Tongue (tissue), 2 donors: ENCODE measurements around the gene NET1. TPM values are rescaled to one million over a fixed set of nuclear protein-coding genes. Genes with fewer than 3 reads are reported as not detected.

Source experiments
- DNase-seq: peaks from one replicate; pipeline ENCODE4 v3.0.0-alpha.2; 2015
- total RNA-seq: library from RNA; depleted of rRNA; stranded (reverse); fragments of >200 nt; gene quantifications from one replicate; pipeline ENCODE4 v1.2.3, GENCODE V29; 2014

The NET1 gene
- total RNA-seq, 1 donor from 2014 or later = 225 TPM

DNA sequence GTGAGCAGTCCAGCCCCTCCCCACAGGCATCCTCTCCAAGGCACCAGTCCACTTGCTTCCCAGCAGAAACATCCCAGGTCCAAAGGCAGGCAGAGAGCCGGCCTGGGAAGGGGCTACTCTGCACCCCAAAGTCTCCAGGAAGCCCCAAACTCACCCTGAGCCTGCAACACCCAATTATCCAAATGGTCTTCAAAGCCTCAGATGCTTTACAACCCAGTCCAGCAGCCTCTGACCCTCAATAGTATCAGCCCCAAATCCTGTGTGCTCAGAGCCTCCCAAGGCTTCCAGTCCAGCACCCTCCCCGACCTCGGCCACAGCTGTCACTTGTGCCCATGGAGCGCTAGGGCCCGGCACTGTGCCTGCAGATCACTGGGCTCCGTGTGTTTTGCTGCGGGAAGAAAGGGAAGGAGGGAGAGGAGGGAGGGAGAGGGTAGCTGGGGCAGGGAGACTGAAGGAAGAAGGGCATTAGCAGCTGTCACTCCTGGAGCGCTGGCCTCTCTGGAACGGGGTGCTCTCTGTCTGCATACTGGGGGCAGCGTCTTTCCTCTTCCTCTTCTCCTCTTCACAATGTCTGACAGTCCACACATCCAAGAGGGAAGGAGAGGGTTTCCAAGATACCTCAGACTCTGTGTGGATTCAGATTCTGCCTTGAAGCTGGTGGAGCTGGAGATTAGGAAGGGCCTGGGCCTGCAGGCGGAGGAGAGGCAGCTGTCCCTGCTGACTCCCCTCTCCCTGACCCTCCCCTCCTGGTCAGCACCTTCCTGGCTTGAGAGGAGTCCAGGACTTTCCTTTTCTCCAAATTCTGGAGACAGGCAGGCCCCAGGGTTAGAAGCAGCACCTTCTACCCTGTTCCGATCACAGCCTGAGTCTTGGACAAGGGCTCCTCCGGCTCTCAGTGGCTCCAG is 73.8 kb downstream of the NET1 start:
- peak; percentile 54 for DNase-seq

- DNase-seq = no peak
Observed at GRCh38 chr10:5486853-5487235, 74.5 kb downstream of the NET1 start.

- peak; percentile 62 for DNase-seq
Observed at GRCh38 chr10:5488272-5489161, 76.2 kb downstream of the NET1 start.

DNA sequence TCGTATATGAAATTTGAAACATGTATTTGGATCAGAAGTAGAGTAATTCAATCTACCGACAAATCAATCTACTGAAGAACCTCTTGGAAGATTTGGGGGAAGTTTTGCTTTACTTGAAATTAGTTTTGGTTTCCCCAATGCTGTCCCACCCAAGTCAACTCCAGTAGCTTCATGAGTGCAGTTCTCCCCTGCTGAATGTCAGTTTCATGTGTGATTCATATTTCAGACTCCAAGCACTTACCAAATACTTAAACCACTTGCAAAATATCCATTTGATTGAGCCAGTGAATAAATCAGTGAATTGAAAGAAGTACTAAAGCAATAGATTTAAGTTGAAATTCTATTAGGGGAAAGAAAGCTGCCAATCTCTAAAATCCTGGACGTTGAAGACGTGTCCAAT is 77.7 kb downstream of the NET1 start:
- no peak for DNase-seq

GRCh38 chr10:5490698-5491464 is 78.5 kb downstream of the NET1 start:
- DNase-seq = no peak

DNA sequence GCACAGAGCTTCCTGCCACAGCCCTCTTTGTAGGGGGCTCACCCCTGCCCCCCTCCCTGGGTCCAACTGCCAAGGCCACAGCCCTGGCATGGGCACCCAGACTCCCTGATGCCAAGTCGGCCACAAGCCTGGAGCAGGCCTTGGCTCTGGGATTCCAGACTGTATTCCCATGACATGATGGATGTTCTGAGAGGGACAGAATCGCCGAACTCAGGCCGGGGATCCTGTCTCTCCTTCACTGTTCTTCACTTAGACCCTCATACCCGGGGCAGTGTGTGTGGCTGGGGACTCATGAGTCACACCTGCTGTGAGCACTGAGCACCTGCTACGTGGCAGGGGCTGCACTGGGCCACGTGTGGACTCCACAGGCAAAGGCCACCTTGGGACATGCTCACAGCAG is 79.1 kb downstream of the NET1 start:
- no peak for DNase-seq

- no peak for DNase-seq
Observed at GRCh38 chr10:5492322-5492855, 80.0 kb downstream of the NET1 start.

DNA sequence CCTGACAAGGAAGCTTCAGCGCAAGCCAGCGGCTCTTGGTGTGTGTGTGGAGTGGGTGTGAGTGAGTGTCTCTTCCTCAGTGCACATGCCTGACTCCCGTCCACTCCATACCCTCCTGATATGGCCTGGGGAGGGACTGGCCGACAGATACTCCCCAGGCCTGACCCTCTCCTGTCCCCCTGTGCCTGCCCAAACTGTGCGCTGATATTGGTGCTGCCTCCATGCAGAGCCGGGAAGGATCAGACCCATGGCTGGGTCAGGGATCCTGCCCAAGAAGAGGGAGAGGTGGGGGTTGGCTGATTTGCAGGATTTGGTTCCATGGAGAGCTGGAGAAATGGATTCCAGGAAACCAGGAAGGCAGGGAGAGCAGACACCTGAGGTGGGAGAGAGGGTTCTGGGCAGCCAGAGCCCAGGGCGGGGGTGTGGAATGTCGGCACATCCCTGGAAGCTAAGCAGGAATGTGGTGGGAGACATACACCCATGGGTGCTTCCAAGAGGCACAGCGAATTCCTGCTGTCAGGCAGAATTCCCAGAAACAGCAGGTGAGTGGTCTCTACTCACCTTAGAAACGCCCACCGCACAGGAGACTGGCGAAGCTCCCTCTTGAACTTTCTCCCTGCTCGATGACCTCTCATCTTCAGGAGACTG is 80.7 kb downstream of the NET1 start:
- DNase-seq = no peak

DNA sequence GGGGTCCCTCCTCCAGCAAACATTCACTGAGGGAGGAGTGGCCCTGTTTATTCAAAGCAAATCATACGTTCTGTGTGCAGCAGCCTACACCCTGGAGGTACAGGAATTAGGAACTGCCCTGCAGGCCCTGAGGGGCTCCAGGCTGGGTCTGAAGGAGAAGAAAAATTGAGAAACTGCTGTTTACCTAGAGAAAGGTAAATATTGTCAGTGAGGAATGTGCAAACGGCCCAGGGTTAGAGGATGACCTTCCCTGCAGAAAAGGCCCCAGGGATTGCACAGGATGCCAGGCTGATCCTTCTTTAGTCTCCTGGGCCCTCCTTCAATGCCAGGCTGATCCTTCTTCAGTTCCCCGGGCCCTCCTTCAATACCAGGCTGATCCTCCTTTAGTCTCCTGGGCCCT is 81.3 kb downstream of the NET1 start:
- no peak for DNase-seq

GRCh38 chr10:5494611-5495010 is 82.3 kb downstream of the NET1 start:
- no peak for DNase-seq

DNA sequence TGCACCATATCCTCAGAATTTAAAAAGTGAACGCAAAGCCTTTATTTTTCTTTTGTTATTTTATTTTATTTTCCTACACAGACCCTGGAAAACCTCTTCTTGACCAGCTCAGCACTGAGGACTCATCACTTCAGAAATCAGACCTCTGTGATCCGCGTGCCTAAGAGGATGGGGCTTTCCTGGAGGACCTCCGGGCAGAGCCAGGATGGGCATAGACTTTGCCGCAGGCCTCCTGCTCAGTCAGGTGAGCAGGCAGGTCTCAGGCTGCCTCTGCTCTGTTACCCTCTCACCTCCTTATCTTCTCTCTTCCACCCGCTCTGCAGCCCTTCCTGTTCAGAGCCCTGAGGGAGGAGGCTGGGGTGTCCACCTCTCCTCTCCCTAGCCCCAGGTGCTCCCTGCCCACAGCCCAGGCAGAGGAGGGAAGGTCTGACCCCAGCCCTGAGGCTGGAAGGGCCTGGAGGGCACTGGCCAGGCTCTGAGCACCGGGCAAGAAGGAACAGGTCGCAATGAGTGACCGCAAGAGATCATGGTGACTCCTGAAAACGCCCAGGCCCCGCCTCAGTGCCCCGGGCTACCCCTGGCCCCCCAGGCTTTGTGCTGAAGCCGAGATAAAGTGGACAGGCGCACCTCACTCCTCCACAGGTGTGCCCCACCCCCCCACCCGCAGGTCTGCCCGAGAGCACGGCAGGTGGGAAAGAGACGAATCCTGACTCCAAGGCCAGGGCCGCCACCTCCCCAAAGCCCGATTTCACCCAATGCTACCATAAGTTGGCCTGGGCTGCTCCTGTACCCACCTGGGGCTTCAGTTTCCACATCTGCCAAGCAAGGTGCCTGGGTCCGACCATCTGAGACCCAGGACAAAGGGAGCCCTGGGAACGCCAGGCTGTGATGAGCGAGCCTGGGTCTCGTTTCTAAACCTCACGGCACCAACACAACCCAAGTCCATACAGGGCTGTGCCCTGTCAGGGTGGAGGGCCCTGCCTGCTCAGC is 84.2 kb downstream of the NET1 start:
- no peak for DNase-seq

DNA sequence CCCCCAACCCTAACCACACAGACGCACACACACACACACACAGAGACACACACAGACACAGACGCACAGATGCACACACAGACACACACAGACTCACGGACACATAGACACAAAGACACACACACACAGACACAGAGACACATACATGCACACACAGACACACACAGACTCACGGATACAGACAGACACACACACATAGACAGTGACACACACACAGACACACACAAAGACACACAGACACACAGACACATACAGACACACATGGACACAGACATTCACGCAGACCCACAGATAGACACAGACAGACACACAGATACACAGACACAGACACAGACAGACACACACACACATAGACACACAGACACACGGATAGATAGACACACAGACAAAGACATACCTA is 84.9 kb downstream of the NET1 start:
- no peak for DNase-seq

- no peak for DNase-seq
Observed at GRCh38 chr10:5497948-5498730, 85.8 kb downstream of the NET1 start.

GRCh38 chr10:5498791-5499492 is 86.6 kb downstream of the NET1 start:
- DNase-seq = no peak

- DNase-seq = no peak
Observed at GRCh38 chr10:5499493-5500140, 87.3 kb downstream of the NET1 start, which contains the start of gene CALML5. Gene CALML5 (minus strand): TSS chr10:5499570. CDS start chr10:5499438, 132 bp downstream.

GRCh38 chr10:5500162-5500670 is 87.9 kb downstream of the NET1 start:
- no peak for DNase-seq

GRCh38 chr10:5500910-5501309 is 88.6 kb downstream of the NET1 start:
- no peak for DNase-seq

DNA sequence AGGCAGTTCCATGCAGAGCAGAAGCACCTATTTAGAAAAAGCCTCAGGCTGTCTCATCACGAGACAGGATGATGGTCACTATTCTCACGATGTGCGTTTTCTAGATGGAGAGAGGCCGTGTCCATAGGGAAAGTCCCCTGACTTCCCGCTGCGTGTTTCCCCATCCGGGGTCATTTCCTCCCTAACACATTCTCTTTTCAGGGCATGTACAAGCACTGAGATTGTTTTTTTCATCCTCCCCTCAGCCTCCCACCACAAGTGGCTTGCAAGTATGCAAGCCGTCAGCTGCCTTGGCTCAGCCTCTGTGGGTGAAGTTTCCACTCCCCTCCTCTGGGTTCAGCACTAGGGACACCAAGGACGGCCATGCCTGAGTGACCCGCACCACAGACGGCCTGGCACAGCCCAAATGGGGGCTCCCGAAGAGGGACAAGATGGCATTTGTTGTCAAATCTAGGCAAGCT is 89.7 kb downstream of the NET1 start:
- no peak for DNase-seq
